AG09309 (cell line): ENCODE data around the gene ZFHX3.

Experiments used
- DNase-seq: peaks from one replicate; pipeline ENCODE4 v3.0.0-alpha.2; 2010; ENCODE audit warnings: low read depth
- H3K4me3 ChIP-seq: 2 replicates; pipeline ENCODE4 v1.5.1; 2011; ENCODE audit warnings: mild to moderate bottlenecking, low read depth, low read length, moderate library complexity; ENCODE audit not compliant: control insufficient read depth
- TF ChIP-seq, protein P1 (sequence below): IDR thresholded peaks from 2 replicates; pipeline ENCODE4 v1.5.1; 2011; ENCODE audit warnings: mild to moderate bottlenecking, low read depth, low read length, inconsistent platforms; ENCODE audit not compliant: insufficient read depth, control insufficient read depth; ENCODE audit errors: missing control alignments

The ZFHX3 gene

DNA sequence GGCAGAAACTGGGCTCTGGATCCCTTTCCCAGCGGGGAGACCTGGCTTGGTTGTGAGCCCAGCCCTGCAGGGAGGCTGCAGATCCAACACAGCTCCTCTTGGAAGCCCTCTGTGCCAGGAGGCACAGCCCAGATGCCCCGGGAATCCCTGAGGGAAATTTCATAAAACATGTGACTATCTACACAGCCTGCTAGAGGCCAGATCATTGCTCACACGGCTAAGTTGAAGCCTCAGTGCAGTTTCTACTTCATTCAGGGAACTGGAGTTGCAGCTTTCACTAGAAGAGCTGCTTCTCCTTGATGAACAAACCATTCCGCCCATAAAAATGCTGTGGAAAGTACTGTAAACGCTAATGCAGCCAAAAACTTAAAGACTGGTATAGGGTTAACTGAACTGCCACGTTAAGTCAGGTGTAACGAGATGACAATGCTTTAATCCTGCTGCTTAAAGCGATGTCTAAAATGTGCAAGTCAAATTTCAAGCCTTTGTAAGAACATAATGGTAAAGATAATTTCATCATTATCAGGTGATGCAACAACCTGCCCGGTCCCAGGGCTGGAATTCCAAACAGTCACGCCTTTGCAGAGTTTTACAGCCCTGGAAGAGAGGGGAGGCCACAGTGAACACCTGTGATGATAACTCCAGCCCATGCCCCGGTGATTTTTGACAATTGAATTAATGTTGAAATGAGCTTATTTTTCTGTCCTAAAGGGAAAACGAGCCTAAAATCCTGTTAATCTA is 172.5 kb downstream of the ZFHX3 start:
- H3K4me3 ChIP-seq, result no peak overlapping the region
- TF ChIP-seq, protein P1, sequence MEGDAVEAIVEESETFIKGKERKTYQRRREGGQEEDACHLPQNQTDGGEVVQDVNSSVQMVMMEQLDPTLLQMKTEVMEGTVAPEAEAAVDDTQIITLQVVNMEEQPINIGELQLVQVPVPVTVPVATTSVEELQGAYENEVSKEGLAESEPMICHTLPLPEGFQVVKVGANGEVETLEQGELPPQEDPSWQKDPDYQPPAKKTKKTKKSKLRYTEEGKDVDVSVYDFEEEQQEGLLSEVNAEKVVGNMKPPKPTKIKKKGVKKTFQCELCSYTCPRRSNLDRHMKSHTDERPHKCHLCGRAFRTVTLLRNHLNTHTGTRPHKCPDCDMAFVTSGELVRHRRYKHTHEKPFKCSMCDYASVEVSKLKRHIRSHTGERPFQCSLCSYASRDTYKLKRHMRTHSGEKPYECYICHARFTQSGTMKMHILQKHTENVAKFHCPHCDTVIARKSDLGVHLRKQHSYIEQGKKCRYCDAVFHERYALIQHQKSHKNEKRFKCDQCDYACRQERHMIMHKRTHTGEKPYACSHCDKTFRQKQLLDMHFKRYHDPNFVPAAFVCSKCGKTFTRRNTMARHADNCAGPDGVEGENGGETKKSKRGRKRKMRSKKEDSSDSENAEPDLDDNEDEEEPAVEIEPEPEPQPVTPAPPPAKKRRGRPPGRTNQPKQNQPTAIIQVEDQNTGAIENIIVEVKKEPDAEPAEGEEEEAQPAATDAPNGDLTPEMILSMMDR, result no peak
- no peak for DNase-seq

DNA sequence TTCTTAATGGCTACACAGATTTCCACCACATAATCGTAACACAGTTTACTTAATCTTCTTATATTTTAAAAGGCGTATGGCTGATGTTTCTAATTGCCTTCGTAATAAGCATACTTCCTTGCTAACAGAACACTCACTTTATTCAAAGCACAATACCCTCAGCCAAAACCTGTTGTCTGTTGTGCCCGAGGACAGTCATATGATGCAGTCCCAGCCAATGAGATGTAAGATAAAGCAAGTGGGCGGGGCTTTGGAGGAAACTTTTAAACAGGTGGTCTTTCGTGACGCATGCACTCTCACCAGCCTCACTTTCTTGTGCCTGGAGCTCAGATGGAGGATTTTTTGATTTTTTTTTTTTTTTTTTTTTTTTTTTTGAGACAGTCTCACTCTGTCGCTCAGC is 174.1 kb downstream of the ZFHX3 start:
- no peak overlapping the region for H3K4me3 ChIP-seq
- DNase-seq, result no peak
- TF ChIP-seq, protein P1, result no peak

DNA sequence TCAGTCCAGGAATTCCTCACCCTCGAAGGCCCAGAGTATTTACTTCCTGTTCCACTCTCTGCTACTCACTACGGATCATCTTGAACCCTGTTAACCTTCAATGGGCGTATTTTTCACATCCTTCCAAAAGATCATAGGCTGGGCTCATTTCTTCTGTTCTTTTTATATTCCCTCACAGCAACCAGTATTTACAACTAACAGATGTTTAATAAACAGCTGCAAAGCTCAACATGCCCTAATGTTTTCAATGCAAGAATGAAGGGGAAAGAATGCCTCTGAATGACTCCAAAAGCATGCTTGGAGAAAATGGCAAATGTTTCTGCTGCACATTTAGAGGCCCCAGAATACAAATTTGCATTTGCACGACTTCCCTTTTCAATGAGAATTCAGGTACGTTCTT is 174.9 kb downstream of the ZFHX3 start:
- H3K4me3 ChIP-seq, result no peak overlapping the region
- DNase-seq, result no peak
- TF ChIP-seq, protein P1, result no peak

DNA sequence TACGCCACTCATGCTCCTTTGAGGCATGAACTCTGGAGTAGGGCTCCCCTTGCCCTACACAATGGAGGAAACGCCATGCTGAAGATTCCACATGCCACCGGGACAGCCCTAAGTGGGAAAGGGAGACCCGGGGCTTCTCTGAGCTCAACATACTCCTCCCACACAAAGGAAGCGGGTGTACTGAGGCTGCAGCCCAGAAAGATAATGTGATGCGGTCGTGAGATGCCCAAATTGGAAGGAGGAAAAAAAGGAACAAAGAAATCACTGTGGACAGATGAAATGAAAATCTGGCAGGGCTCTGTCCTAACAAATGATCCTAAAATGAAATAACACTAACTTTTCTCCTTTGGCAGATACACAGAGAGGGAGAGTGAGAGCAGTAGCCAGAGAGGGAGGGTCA is 182.1 kb downstream of the ZFHX3 start:
- no peak overlapping the region for H3K4me3 ChIP-seq
- TF ChIP-seq, protein P1, result no peak
- no peak for DNase-seq

DNA sequence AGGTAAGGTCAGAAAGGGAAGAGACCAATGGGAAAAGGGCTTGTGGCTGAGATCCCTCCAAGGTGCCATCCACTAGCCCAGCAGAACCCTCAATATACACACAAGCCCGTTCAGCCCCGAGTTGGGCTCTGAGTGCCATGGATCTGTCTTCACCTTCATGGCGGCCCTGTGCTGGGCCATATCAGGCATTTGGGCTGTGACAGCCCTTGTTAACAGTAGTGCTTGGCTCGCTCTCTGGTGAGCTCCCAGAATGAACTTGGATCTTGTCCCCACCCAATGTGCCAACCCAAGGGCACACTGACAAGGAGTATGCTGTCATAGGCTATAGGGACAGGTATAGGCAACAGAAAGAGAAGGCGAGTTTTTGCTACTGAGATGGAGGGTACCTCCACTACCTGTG is 182.7 kb downstream of the ZFHX3 start:
- no peak overlapping the region for H3K4me3 ChIP-seq
- TF ChIP-seq, protein P1, result no peak
- no peak for DNase-seq

DNA sequence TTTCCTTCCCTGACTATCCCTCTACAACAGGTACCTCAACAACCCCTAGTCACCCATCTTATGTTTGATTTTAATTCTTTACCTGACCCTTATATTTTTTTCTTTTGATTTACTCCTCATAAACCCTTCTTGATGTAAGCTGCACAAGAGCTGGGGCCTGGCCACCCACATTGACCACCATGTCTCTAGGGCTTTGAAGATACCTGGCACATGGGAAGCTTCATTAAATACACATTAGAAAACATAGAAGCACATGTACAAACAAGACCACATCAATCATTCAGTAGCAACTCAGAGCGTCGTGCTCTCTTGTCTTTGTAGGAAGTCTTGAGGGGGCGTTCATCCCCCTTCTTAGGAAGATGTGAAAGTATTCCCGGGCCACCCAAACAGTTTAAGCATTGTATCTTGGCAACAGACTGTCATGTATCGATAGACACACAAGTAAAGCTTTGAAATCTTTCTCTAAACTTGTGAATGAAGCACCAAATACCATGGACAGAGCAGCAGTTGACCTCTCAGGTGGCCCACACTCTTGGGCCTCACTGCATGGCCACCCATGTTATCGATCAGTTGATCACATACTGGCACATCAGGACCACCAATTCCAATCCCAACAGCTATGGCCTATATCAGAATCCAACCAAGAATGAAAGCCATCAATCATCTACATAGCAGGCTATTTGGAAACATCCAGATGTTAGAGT is 183.6 kb downstream of the ZFHX3 start:
- DNase-seq, result no peak
- H3K4me3 ChIP-seq, result no peak overlapping the region
- TF ChIP-seq, protein P1, result no peak
